Activated CD4-positive, alpha-beta T cell treated with anti-CD3 and anti-CD28 coated beads, Interleukin-2, amount 50 U/mL, for 16 hours (primary cell): Measurements from ENCODE around the gene NUMBL.
"Not testable (repeated sequence)": the region's sequence is repeated elsewhere in the genome, so short reads cannot be mapped to it uniquely, and the experiment has no call there.

Experiments used
- DNase-seq: peaks from one replicate; pipeline ENCODE4 v3.0.0-alpha.2; 2020

The NUMBL gene

DNA sequence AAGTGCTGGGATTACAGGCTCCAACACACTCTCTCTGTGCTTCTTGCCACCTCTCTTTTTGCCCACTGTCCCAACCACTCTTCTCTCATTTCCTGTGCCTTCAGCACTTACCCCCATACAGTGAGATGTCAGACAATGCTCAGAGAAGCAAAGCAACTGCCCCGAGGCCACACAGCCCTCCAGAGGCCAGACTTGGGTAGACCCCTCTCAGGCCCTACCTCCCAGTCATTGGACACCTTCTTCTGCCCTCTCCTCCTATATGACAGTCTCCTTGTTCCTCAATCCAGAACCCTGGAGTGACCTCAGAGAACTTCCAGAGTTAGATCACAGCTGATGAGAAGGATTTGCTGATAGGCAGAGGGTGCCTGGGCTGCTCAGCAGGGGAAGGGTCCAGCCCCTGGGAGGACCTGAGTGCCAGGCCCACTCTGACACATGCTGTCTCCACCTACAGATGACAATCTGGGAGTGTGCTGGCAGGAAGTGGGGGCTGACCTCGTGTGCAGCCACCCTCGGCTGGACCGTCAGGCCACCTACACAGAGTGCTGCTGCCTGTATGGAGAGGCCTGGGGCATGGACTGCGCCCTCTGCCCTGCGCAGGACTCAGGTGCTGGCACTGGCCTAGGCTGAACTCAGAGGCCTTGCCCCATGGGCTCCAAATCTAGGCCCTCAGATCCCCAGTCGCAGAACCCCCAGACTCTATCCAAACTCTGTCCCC, 64.9 kb downstream of the NUMBL start:
- DNase-seq, result no peak

DNA sequence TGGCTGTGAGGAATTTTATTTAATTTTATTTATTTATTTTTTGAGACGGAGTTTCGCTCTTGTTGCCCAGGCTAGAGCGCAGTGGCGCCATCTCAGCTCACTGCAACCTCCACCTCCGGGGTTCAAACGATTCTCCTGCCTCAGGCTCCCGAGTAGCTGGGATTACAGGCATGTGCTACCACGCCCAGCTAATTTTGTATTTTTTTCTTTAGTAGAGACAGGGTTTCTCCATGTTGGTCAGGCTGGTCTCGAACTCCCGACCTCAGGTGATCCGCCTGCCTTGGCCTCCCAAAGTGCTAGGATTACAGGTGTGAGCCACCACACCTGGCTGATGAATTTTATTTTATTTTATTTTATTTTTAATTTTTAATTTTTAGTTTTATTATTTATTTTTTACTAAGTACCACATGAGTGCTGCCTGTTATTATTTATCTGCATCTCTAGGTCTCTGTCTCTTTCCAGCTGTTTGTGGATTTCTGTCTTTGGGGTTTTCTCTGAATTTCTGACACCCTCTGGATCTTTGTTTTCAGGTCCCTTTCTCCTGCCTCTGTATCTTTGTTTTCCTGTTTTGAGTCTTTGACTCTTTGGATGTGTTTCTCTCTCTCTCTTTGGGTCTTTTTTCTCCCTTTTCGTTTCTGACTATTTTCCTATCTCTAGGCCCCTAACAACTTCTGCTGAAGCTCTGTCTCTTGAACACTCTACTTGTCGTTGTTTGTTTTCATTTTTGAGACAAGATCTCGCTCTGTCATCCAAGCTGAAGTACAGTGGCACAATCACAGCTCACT, 65.9 kb downstream of the NUMBL start:
- DNase-seq, result not testable (repeated sequence)

- DNase-seq, result peak; percentile 35
These were observed 66.8 kb downstream of the NUMBL start for GRCh38 chr19:40623403-40624251.

- DNase-seq, result no peak
These were observed 67.7 kb downstream of the NUMBL start for GRCh38 chr19:40622773-40623075.

DNA sequence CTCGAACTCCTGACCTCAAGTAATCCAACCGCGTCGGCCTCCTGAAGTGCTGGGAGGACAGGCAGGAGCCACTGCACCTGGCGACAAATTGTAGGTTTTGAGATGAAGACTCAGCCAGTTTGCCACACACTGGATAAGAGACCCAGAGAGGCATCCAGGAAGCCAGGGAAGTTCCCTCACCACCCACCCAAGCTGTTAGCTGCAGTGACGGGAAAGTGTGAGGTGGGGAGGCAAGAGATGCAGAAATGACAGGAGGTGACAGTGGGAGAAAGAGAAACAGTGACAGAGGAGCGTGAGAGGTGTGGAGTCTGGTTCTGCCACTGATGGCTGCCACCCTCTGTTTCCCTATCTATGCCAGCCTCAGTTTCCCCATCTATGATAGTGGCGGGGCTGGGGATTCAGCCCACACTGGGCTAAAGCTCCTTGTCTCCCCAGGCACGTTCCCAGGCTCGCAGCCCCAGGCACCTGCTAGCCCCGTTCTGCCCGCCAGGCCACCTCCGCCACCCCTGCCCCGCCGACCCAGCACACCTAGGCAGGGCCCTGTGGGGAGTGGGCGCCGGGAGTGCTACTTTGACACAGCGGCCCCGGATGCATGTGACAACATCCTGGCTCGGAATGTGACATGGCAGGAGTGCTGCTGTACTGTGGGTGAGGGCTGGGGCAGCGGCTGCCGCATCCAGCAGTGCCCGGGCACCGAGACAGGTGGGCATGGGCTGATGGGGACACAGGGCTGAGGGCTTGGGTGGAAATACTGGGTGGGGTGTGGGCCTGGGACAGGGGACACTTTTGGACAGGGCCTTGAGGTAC, 68.3 kb downstream of the NUMBL start:
- DNase-seq, result no peak

DNA sequence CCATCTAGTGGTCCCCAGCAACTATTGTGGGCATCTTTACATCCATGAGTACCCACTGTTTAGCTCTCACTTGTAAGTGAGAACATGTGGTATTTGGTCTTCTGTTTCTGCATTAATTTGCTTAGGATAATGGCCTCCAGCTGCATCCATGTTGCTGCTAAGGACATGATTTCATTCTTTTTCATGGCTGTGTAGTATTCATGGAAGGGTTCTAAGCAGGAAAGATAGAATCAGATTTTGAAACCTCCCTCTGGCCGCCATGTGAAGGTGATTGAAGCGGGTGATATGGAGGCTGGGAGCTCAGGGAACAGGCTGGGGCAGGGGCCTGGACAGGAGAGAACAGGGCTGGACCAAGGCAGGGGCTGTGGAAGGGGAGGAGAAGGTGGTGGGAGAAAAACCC, 69.2 kb downstream of the NUMBL start:
- DNase-seq, result no peak

DNA sequence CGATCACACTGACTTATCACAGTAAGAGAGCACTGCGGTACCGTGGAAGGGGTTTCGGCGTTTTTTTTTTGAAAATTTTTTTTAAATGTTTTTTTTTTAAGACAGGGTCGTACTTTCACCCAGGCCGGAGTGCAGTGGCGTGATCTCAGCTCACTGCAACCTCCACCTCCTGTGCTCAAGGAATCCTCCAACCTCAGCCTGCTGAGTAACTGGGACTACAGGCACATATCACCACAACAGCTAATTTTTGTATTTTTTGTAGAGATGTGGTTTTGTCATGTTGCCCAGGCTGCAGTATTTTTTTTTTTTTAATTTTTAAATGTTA, 70.3 kb downstream of the NUMBL start:
- DNase-seq, result no peak

- DNase-seq, result no peak
These were observed 70.9 kb downstream of the NUMBL start for GRCh38 chr19:40619333-40620160.

- no peak for DNase-seq
These were observed 72.5 kb downstream of the NUMBL start for GRCh38 chr19:40617961-40618360.

DNA sequence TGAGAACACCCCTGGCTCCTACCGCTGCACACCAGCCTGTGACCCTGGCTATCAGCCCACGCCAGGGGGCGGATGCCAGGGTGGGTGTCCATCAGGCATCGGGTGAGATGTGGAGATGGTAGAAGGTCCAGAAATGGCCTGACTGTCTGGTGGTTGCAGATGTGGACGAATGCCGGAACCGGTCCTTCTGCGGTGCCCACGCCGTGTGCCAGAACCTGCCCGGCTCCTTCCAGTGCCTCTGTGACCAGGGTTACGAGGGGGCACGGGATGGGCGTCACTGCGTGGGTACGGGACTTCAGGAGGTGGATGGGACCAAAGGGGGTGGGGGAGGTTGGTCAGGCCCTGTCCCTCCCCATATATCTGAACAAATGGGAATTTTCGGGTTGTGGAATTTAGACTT, 73.5 kb downstream of the NUMBL start:
- DNase-seq, result no peak

DNA sequence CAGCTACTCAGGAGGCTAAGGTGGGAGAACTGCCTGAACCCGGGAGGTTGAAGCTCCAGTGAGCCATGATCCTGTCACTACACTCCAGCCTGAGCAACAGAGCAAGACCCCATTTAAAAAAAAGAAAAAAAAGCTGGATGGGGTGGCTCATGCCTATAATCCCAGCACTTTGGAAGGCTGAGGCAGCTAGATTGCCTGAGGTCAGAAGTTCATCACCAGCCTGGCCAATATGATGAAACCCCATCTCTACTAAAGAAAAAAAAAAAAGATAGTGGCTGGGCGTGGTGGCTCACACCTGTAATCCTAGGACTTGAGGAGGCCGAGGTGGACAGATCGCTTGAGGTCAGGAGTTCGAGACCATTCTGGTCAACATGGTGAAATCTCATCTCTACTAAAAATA, 74.3 kb downstream of the NUMBL start:
- no peak for DNase-seq
